GM19043 (cell line): ENCODE data around the gene ATN1.
"Not testable (repeated sequence)": the region's sequence is repeated elsewhere in the genome, so short reads cannot be mapped to it uniquely, and the experiment has no call there.

Source experiments
- ATAC-seq: cut with Tn5 transposase; IDR thresholded peaks from one replicate; pipeline ENCODE4 v1.9.1; 2021; ENCODE audit warnings: low read depth; ENCODE audit not compliant: unreplicated experiment

The ATN1 gene, protein sequence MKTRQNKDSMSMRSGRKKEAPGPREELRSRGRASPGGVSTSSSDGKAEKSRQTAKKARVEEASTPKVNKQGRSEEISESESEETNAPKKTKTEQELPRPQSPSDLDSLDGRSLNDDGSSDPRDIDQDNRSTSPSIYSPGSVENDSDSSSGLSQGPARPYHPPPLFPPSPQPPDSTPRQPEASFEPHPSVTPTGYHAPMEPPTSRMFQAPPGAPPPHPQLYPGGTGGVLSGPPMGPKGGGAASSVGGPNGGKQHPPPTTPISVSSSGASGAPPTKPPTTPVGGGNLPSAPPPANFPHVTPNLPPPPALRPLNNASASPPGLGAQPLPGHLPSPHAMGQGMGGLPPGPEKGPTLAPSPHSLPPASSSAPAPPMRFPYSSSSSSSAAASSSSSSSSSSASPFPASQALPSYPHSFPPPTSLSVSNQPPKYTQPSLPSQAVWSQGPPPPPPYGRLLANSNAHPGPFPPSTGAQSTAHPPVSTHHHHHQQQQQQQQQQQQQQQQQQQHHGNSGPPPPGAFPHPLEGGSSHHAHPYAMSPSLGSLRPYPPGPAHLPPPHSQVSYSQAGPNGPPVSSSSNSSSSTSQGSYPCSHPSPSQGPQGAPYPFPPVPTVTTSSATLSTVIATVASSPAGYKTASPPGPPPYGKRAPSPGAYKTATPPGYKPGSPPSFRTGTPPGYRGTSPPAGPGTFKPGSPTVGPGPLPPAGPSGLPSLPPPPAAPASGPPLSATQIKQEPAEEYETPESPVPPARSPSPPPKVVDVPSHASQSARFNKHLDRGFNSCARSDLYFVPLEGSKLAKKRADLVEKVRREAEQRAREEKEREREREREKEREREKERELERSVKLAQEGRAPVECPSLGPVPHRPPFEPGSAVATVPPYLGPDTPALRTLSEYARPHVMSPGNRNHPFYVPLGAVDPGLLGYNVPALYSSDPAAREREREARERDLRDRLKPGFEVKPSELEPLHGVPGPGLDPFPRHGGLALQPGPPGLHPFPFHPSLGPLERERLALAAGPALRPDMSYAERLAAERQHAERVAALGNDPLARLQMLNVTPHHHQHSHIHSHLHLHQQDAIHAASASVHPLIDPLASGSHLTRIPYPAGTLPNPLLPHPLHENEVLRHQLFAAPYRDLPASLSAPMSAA (N-terminal part only)

GRCh38 chr12:6927379-6928021 lies at the start of gene ATN1:
Gene ATN1, plus strand, starts transcription at chr12:6927959. Its CDS starts 6,043 bp downstream, at chr12:6934002.
- no peak for ATAC-seq

- not testable (repeated sequence) for ATAC-seq
These were observed 47.9 kb upstream of the ATN1 start for GRCh38 chr12:6879824-6880223.

DNA sequence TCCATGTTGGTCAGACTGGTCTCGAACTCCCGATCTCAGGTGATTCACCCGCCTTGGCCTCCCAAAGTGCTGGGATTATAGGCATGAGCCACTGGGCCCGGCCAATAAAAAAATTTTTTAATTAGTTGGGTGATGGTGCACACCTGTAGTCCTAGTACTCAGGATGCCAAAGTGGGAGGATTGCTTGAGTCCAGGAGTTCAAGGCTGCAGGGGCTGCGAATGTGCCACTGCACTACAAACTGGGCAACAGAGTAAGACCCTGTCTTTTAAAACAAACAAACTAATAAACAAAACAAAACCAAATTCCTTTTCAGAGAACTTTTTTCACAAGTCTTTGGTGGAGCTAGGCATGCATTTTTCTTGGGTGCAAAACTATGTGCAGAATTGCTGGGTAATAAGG lies 44.5 kb upstream of the ATN1 start:
- ATAC-seq, result no peak

- no peak for ATAC-seq
These were observed 44.1 kb upstream of the ATN1 start for GRCh38 chr12:6883683-6884082.

- ATAC-seq, result no peak
These were observed 43.2 kb upstream of the ATN1 start for GRCh38 chr12:6884539-6884938.

- not testable (repeated sequence) for ATAC-seq
These were observed 41.4 kb upstream of the ATN1 start for GRCh38 chr12:6886206-6886999.

- no peak for ATAC-seq
These were observed 40.3 kb upstream of the ATN1 start for GRCh38 chr12:6887460-6887859.

DNA sequence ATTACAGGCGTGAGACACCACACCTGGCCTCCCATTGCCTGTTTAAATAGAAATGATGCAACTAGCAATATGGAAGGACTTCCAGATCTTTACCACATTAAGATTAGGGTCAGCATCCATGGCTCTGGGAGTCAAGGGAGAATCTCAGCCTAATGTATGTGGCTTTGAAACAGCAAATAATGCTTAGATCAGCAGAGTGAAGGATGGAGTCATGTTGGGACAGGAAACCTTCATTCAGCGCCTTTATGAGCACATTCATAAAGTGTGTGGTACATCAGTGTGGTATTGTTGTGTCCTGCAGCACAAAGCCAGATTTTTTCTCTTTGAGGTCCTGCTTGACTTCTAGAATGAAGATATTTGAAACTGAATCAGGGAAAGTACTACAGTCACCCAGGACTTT lies 39.4 kb upstream of the ATN1 start:
- no peak for ATAC-seq

GRCh38 chr12:6888794-6889193 lies 39.0 kb upstream of the ATN1 start:
- ATAC-seq, result not testable (repeated sequence)

GRCh38 chr12:6889775-6890573 lies 37.8 kb upstream of the ATN1 start:
- ATAC-seq, result not testable (repeated sequence)

- peak; percentile 90 for ATAC-seq
These were observed 36.7 kb upstream of the ATN1 start for GRCh38 chr12:6890789-6891645.

DNA sequence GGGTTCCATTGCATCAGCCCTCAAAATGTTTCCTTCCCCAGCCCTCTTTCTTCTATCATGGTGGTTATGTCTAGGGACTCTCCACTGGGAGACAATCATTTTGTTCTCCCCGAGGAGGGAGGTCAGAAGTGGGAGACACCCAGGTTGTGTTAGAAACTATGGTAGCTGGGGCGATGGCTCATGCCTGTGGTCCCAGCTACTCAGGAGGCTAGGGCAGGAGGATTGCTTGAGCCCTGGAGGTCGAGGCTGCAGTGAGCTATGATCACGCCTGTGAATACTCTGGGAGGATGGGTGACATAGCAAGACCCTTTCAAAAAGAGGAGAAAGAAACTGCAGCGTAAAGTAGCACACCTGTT lies 36.1 kb upstream of the ATN1 start:
- ATAC-seq, result no peak

DNA sequence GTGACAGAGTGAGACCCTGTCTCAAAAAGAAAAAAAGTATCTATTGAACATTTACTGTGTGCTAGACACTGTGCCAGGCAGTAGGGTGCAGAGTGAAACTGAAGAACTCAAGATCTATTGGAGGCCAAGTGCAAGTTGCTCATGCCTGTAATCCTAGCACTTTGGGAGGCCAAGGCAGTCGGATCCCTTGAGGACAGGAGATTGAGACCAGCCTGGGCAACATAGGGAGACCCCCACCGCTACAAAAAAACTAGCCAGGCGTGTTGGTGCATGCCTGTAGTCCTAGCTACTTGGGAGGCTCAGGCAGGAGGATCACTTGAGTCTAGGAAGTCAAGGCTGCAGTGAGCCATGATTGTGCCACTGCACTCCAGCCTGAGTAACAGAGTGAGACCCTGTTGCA lies 35.1 kb upstream of the ATN1 start:
- ATAC-seq, result not testable (repeated sequence)

DNA sequence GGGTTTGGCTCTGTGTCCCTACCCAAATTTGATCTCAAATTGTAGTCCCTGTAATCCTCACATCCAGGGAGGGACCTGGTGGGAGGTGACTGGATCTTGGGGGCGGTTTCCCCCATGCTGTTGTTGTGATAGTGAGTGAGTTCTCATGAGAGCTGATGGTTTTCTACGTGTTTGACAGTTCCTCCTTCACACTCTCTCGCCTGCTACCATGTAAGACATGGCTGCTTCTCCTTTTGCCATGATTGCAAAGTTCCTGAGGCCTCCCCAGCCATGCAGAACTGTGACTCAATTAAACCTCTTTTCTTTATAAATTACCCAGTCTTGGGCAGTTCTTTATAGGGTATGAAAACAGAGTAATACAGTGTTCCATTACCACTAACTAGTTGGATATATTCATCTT lies 33.4 kb upstream of the ATN1 start:
- no peak for ATAC-seq

DNA sequence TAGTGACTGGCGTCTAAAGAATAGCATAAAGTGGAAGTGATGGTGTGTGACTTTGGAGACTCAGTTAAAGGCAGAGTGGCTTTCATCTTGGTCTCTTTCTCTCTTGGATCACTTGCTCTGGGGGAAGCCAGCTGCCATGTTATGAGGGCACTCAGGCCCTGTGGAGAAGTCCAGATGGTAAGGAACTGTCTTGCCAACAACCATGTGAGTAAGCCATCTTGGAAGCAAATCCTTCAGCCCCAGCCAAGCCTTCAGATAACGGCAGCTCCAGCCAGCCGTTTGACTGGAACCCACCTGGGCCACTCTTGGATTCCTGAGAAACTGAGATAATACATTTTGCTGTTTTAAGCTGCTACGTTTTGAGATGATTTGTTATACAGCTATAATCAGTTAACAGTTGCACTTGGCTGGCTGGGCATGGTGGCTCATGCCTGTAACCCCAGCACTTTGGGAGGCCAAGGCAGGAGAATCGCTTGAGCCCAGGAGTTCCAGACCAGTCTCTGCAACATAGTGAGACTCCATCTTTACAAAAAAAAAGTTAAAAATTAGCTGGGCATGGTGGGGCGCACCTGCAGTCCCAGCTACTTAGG lies 30.8 kb upstream of the ATN1 start:
- ATAC-seq, result no peak

DNA sequence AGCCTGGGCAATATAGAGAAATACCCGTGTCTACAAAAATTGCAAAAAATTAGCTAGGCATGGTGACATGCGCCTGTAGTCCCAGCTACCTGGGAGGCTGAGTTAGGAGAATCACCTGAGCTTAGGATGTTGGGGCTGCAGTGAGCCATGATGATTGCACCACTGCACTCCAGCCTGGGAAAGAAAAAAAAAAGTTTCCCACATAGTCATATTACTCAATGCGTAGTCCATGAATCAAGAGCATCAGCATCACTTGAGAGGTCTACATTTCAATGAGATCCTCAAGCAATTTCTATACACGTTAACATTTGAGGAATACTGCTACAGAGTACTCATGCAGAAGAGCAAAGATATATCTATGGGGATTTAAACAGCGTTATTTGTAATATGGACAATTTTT lies 28.3 kb upstream of the ATN1 start:
- ATAC-seq, result no peak

- ATAC-seq, result no peak
These were observed 27.8 kb upstream of the ATN1 start for GRCh38 chr12:6899837-6900519.
